ENCODE results near the gene IGF1R. TPM values are rescaled to one million over a fixed set of nuclear protein-coding genes. Genes with fewer than 3 reads are reported as not detected.

The IGF1R gene
- total and polyA plus RNA-seq, 2 donors (not counting 3 experiments of a cell fraction or from before 2014, with no cell fraction given): 16.1 to 59.1 TPM

- intact Hi-C loops (cut with micrococcal nuclease): loop anchor here (10.0 kb wide), 1 partner anchor 560 kb away; no protein-coding TSS in a partner anchor
- POLR2A ChIA-PET: no interaction called here
- CTCF ChIA-PET: interaction anchor here (1.0 to 4.7 kb wide), 3 partner anchors 8 to 196 kb away, joined by 3 to 27 read pairs (median 4); no protein-coding TSS in a partner anchor
Measured at GRCh38 chr15:98654790-98655360, 6.5 kb downstream of the IGF1R start.

GRCh38 chr15:98655732-98656131 lies 7.4 kb downstream of the IGF1R start:
- H3K27ac ChIP-seq (ENCODE audit: insufficient read depth, low read depth, low read length): no peak overlapping the region
- intact Hi-C loops (cut with micrococcal nuclease): loop anchor here (10.0 kb wide), 1 partner anchor 559 kb away; no protein-coding TSS in a partner anchor
- DNase-seq (ENCODE audit: low read depth, low spot score) (no peak), FAIRE-seq (no peak)
- no peak overlapping the region for H2AFZ ChIP-seq (ENCODE audit: low read depth, low read length)
- no peaks in the 10 kb centered on the region for H3K36me3 ChIP-seq (ENCODE audit: control insufficient read depth in 2 of 2, extremely low read depth in 1 of 2, insufficient read depth in 2 of 2, low read length in 2 of 2)
- peaks cover 43% of the 10 kb centered on the region for H3K4me1 ChIP-seq (ENCODE audit: control insufficient read depth, extremely low read depth, insufficient read depth, low read length)
- peaks cover 64% of the 10 kb centered on the region for H3K79me2 ChIP-seq (ENCODE audit: control insufficient read depth, insufficient read depth, low read length)
- no peak overlapping the region for H3K4me3 ChIP-seq (replicated peaks in 1 of 3; ENCODE audit: insufficient read depth in 1 of 3, low read depth in 1 of 3, low read length in 3 of 3)
- BruUV-seq (replicated peaks): no TSS peak
- ChIA-PET POLR2A (no interaction called here), CTCF (interaction anchor here (1.0 kb wide), 1 partner anchor 8 kb away, joined by 3 read pairs; no protein-coding TSS in a partner anchor)
- H3K9ac ChIP-seq (replicated peaks; ENCODE audit: extremely low read depth, insufficient read depth, low read length): no peak overlapping the region
- no peaks in the 10 kb centered on the region for H3K9me1 ChIP-seq (replicated peaks; ENCODE audit: control insufficient read depth, extremely low read depth, insufficient read depth, low read length)
- dilution Hi-C loops (cut with MboI; ENCODE audit: extremely low pct_ligation_motif_present, low sequenced_read_pairs): loop anchor here (25.0 kb wide), 1 partner anchor 232 kb away; no protein-coding TSS in a partner anchor
- H3K9me3 ChIP-seq (replicated peaks; ENCODE audit: control insufficient read depth, insufficient read depth, low read length): no peaks in the 10 kb centered on the region
- no peaks in the 10 kb centered on the region for H3K27me3 ChIP-seq (ENCODE audit: control insufficient read depth in 2 of 2, insufficient read depth in 2 of 2, low read length in 2 of 2)
- TF ChIP-seq JUN (IDR thresholded peaks at IDR 0.05; ENCODE audit: borderline replicate concordance, insufficient read depth, insufficient read length, low read depth) (no peak), EZH2 (IDR thresholded peaks at IDR 0.05; ENCODE audit: borderline replicate concordance, low read depth, low read length, severe bottlenecking) (no peak), FOS (IDR thresholded peaks at IDR 0.05; ENCODE audit: borderline replicate concordance, insufficient read depth, low read length) (no peak), POLR2A (IDR thresholded peaks at IDR 0.05; ENCODE audit: low read depth, low read length) (no peak), POLR2AphosphoS5 (IDR thresholded peaks at IDR 0.05; ENCODE audit: insufficient read depth, low read depth, low read length) (no peak), MAX (IDR thresholded peaks at IDR 0.05; ENCODE audit: insufficient read depth, insufficient read length) (no peak), CTCF (IDR thresholded peaks at IDR 0.05; ENCODE audit: extremely low read depth in 1 of 2, insufficient read depth in 1 of 2, low read depth in 1 of 2, low read length in 2 of 2) (no peak), GATA2 (IDR thresholded peaks at IDR 0.05; ENCODE audit: insufficient read depth, insufficient read length, low read depth, low read length) (no peak), MYC (IDR thresholded peaks at IDR 0.05; ENCODE audit: low read depth, low read length) (no peak)
- H3K4me2 ChIP-seq (ENCODE audit: insufficient read depth, low read length): no peak overlapping the region
- peaks cover 7% of the 10 kb centered on the region for H4K20me1 ChIP-seq (replicated peaks; ENCODE audit: control insufficient read depth, extremely low read depth, insufficient read depth, low read length)

More at GRCh38 chr15:98654790-98655360, 6.5 kb downstream of the IGF1R start:
- no peak overlapping the region for H3K9ac ChIP-seq (replicated peaks; ENCODE audit: extremely low read depth, insufficient read depth, low read length)
- H3K9me1 ChIP-seq (replicated peaks; ENCODE audit: control insufficient read depth, extremely low read depth, insufficient read depth, low read length): no peaks in the 10 kb centered on the region
- dilution Hi-C loops (cut with MboI; ENCODE audit: extremely low pct_ligation_motif_present, low sequenced_read_pairs): loop anchor here (25.0 kb wide), 1 partner anchor 232 kb away; no protein-coding TSS in a partner anchor
- DNase-seq (ENCODE audit: low read depth, low spot score) (no peak), FAIRE-seq (peak; percentile 21)
- peaks cover 7% of the 10 kb centered on the region for H4K20me1 ChIP-seq (replicated peaks; ENCODE audit: control insufficient read depth, extremely low read depth, insufficient read depth, low read length)
- H3K79me2 ChIP-seq (ENCODE audit: control insufficient read depth, insufficient read depth, low read length): peaks cover 68% of the 10 kb centered on the region
- no peaks in the 10 kb centered on the region for H3K27me3 ChIP-seq (ENCODE audit: control insufficient read depth in 2 of 2, insufficient read depth in 2 of 2, low read length in 2 of 2)
- no peak overlapping the region for H3K4me3 ChIP-seq (replicated peaks in 1 of 3; ENCODE audit: insufficient read depth in 1 of 3, low read depth in 1 of 3, low read length in 3 of 3)
- H3K4me2 ChIP-seq (ENCODE audit: insufficient read depth, low read length): peak overlapping the region; percentile 50
- H3K9me3 ChIP-seq (replicated peaks; ENCODE audit: control insufficient read depth, insufficient read depth, low read length): no peaks in the 10 kb centered on the region
- peaks cover 43% of the 10 kb centered on the region for H3K4me1 ChIP-seq (ENCODE audit: control insufficient read depth, extremely low read depth, insufficient read depth, low read length)
- no peaks in the 10 kb centered on the region for H3K36me3 ChIP-seq (ENCODE audit: control insufficient read depth in 2 of 2, extremely low read depth in 1 of 2, insufficient read depth in 2 of 2, low read length in 2 of 2)
- no peak overlapping the region for H3K27ac ChIP-seq (ENCODE audit: insufficient read depth, low read depth, low read length)
- TF ChIP-seq MAX (IDR thresholded peaks at IDR 0.05; ENCODE audit: insufficient read depth, insufficient read length) (no peak), GATA2 (IDR thresholded peaks at IDR 0.05; ENCODE audit: insufficient read depth, insufficient read length, low read depth, low read length) (peak; percentile 56)
- no peak overlapping the region for H2AFZ ChIP-seq (ENCODE audit: low read depth, low read length)
- BruUV-seq (replicated peaks): no TSS peak
